Umbilical cord (tissue), 1 donor: ENCODE data around the gene MCEE. TPM values are rescaled to one million over a fixed set of nuclear protein-coding genes. Genes with fewer than 3 reads are reported as not detected.

Experiments
- total RNA-seq: library from RNA; depleted of rRNA; stranded (reverse); fragments of >200 nt; gene quantifications from one replicate; pipeline ENCODE4 v1.2.3, GENCODE V29; 2014; ENCODE audit warnings: low replicate concordance; ENCODE audit not compliant: insufficient read depth

The MCEE gene
- total RNA-seq, 1 donor from 2014 or later = 13.7 TPM

Other genes starting within 250 kb of the MCEE start
- gene VAX2, start 229.7 kb downstream of the MCEE start, total RNA-seq = 0.72 TPM
- not detected for gene ATP6V1B1, start 194.3 kb downstream of the MCEE start, total RNA-seq
- not detected for gene ANKRD53, start 151.6 kb downstream of the MCEE start, total RNA-seq
- 27.4 TPM for gene TEX261, start 135.4 kb downstream of the MCEE start, total RNA-seq
- gene NAGK, start 61.6 kb downstream of the MCEE start, total RNA-seq = 56.3 TPM
- 29.9 TPM for gene MPHOSPH10, start 405 bp upstream of the MCEE start, total RNA-seq
- 6.3 TPM for gene PAIP2B, start 96.9 kb upstream of the MCEE start, total RNA-seq
- 169 TPM for gene ZNF638, start 201.6 kb upstream of the MCEE start, total RNA-seq